PC-9 (cell line): ENCODE data around the gene CPEB2. TPM values are rescaled to one million over a fixed set of nuclear protein-coding genes. Genes with fewer than 3 reads are reported as not detected.

Experiments used
- BruUV-seq: library from RNA; stranded (reverse); fragments of 400-500 nt; replicated peaks from 2 replicates; lab custom pipeline; 2021; lab: Mats Ljungman, UMichigan
- CTCF ChIA-PET: fragments of 300-600 bp; sonication (Branson Sonifier 250); formaldehyde crosslinking; loops from one replicate; lab custom pipeline; 2022; ENCODE audit warnings: antibody characterized with exemption; lab: Charles Lee
- POLR2A ChIA-PET: fragments of 300-600 bp; sonication (Branson Sonifier 250); formaldehyde crosslinking; loops from one replicate; lab custom pipeline; 2022; ENCODE audit warnings: antibody characterized with exemption; ENCODE audit not compliant: unreplicated experiment; lab: Charles Lee
- DNase-seq, 2 experiments: peaks; one replicate each; pipeline versions ENCODE4 v3.0.0 to v3.0.0-alpha.2; 2015 to 2022; ENCODE audit warnings: mixed read lengths in 1 of 2
- H2AFZ ChIP-seq: fragments of 200-600 bp; sonication (generic); 2 replicates; pipeline ENCODE4 v1.8.1; 2017; ENCODE audit warnings: antibody characterized with exemption
- H3F3A ChIP-seq: fragments of 200-600 bp; sonication (generic); 2 replicates; pipeline ENCODE4 v1.8.1; 2017; ENCODE audit warnings: antibody characterized with exemption, mild to moderate bottlenecking, low read depth; ENCODE audit not compliant: insufficient read depth
- H3K27ac ChIP-seq: fragments of 200-600 bp; sonication (generic); 2 replicates; pipeline ENCODE4 v1.6.1; 2016; ENCODE audit warnings: mixed run types
- H3K27me3 ChIP-seq: fragments of 200-600 bp; sonication (generic); 2 replicates; pipeline ENCODE4 v1.6.1; 2016; ENCODE audit warnings: low read depth, mixed run types; ENCODE audit not compliant: insufficient read depth
- H3K36me3 ChIP-seq: fragments of 200-600 bp; sonication (generic); 2 replicates; pipeline ENCODE4 v1.6.1; 2016; ENCODE audit warnings: low read depth, mixed run types
- H3K4me1 ChIP-seq: fragments of 200-600 bp; sonication (generic); replicated peaks from 2 replicates; pipeline ENCODE4 v1.6.1; 2016; ENCODE audit warnings: mixed run types; ENCODE audit not compliant: insufficient read depth
- H3K4me2 ChIP-seq: fragments of 200-600 bp; sonication (generic); 2 replicates; pipeline ENCODE4 v1.6.1; 2017; ENCODE audit warnings: mixed run types
- H3K4me3 ChIP-seq: fragments of 200-600 bp; sonication (generic); 2 replicates; pipeline ENCODE4 v1.6.1; 2016; ENCODE audit warnings: mixed run types
- H3K79me2 ChIP-seq: fragments of 200-600 bp; sonication (generic); 2 replicates; pipeline ENCODE4 v1.6.1; 2017; ENCODE audit warnings: low read depth, mixed run types
- H3K9me2 ChIP-seq: fragments of 200-600 bp; sonication (generic); 2 replicates; pipeline ENCODE4 v1.8.1; 2017; ENCODE audit warnings: mild to moderate bottlenecking; ENCODE audit not compliant: insufficient read depth
- H3K9me3 ChIP-seq: fragments of 200-600 bp; sonication (generic); 2 replicates; pipeline ENCODE4 v1.8.1; 2016; ENCODE audit warnings: low read depth; ENCODE audit not compliant: insufficient read depth
- H4K20me1 ChIP-seq: fragments of 200-600 bp; sonication (generic); 2 replicates; pipeline ENCODE4 v1.8.1; 2017; ENCODE audit not compliant: insufficient read depth
- EZH2 ChIP-seq: fragments of 200-600 bp; sonication (generic); IDR thresholded peaks from 2 replicates; pipeline ENCODE4 v1.8.0; 2017; ENCODE audit warnings: antibody characterized with exemption, low read depth
- intact Hi-C: fragments of 100-400 bp; cut with micrococcal nuclease; formaldehyde crosslinking; loops from one replicate; pipeline ENCODE4 v1.10.0; 2022; ENCODE audit not compliant: unreplicated experiment
- total RNA-seq: library from RNA; stranded (reverse); gene quantifications from 2 replicates; pipeline ENCODE4 v1.2.3, GENCODE V29; 2021
- TF ChIP-seq, protein P1 (sequence below): fragments of 200-600 bp; sonication (generic); conservative IDR thresholded peaks from 2 replicates; pipeline ENCODE4 v1.6.1; 2017; ENCODE audit warnings: mixed run types, antibody characterized with exemption, mild to moderate bottlenecking, moderate library complexity

CPEB2 gene
- total RNA-seq, 1 experiment from 2014 or later: 9.4 TPM

GRCh38 chr4:15020502-15021286 lies 18.4 kb downstream of the CPEB2 start:
- no peaks in the 10 kb centered on the region for H3F3A ChIP-seq
- CTCF ChIA-PET: no interaction called here
- TF ChIP-seq, protein P1, sequence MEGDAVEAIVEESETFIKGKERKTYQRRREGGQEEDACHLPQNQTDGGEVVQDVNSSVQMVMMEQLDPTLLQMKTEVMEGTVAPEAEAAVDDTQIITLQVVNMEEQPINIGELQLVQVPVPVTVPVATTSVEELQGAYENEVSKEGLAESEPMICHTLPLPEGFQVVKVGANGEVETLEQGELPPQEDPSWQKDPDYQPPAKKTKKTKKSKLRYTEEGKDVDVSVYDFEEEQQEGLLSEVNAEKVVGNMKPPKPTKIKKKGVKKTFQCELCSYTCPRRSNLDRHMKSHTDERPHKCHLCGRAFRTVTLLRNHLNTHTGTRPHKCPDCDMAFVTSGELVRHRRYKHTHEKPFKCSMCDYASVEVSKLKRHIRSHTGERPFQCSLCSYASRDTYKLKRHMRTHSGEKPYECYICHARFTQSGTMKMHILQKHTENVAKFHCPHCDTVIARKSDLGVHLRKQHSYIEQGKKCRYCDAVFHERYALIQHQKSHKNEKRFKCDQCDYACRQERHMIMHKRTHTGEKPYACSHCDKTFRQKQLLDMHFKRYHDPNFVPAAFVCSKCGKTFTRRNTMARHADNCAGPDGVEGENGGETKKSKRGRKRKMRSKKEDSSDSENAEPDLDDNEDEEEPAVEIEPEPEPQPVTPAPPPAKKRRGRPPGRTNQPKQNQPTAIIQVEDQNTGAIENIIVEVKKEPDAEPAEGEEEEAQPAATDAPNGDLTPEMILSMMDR: no peak
- TF ChIP-seq EZH2: no peak
- no peaks in the 10 kb centered on the region for H3K79me2 ChIP-seq
- H3K9me2 ChIP-seq: no peaks in the 10 kb centered on the region; the same call in 1 of the 2 replicates
- H3K4me1 ChIP-seq: no peaks in the 10 kb centered on the region
- H3K4me2 ChIP-seq: no peak overlapping the region
- intact Hi-C loops: no loop called here
- no peak overlapping the region for H3K4me3 ChIP-seq
- no TSS peak for BruUV-seq
- H3K27me3 ChIP-seq: no peaks in the 10 kb centered on the region
- no peak overlapping the region for H3K27ac ChIP-seq
- 0 out of 2 replicates have a peak, but pooled peaks cover 3% of the 10 kb centered on the region for H3K36me3 ChIP-seq
- POLR2A ChIA-PET: no interaction called here
- DNase-seq: no peak
- H2AFZ ChIP-seq: no peak overlapping the region
- H4K20me1 ChIP-seq: no peaks in the 10 kb centered on the region
- H3K9me3 ChIP-seq: no peaks in the 10 kb centered on the region

DNA sequence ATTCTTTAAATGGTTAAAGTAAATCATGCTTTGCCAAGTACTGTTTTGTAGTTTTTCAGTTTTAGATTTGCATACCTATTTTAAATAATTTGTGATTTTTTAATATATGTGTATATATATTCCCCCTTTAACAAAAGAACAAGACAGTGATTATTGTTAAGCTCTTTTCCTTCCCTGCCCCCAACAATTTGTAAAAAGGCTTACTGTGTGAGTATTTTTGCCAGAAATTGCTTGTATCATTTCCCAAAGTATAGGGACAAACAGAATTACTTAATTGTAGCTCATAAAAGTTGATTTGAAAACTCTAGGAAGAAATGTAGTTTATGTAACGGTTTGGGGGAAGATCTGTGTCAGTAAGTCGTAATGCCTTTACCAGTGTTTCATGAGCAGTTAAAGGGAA lies 19.0 kb downstream of the CPEB2 start:
- Histone ChIP-seq H3F3A (no peaks in the 10 kb centered on the region), H3K9me3 (no peaks in the 10 kb centered on the region), H3K27ac (no peak overlapping the region), H3K27me3 (no peaks in the 10 kb centered on the region), H3K4me1 (no peaks in the 10 kb centered on the region), H3K79me2 (no peaks in the 10 kb centered on the region), H3K36me3 (0 out of 2 replicates have a peak, but pooled peaks cover 3% of the 10 kb centered on the region), H2AFZ (no peak overlapping the region), H3K4me2 (no peak overlapping the region), H3K9me2 (no peaks in the 10 kb centered on the region; the same call in 1 of the 2 replicates), H3K4me3 (no peak overlapping the region), H4K20me1 (no peaks in the 10 kb centered on the region)
- TF ChIP-seq, protein P1: no peak
- TF ChIP-seq EZH2: no peak
- ChIA-PET POLR2A (interaction anchor here (0.6 kb wide), 1 partner anchor 982 kb away, joined by 4 read pairs; no protein-coding TSS in a partner anchor), CTCF (no interaction called here)
- no peak for DNase-seq
- intact Hi-C loops: no loop called here
- BruUV-seq: no TSS peak

DNA sequence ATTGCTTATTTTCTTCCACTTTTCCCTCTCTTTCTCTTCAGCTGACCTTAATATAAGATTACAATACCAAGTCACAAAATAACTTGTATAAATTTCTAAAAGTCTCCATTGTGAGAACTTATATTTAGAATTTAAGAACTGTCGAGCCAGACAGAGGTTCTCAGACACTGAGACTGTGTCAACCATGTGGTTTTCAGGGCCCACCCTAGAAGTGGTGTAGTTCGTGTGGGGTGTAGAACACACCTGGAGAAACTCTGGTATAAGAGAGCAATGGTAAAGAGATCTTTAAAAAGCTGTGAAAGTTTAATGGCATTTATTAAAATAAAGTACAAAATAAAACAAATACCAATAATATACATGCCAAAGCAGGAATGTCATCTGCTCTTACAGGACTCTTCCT lies 19.7 kb downstream of the CPEB2 start:
- Histone ChIP-seq H2AFZ (no peak overlapping the region), H3K9me2 (no peaks in the 10 kb centered on the region; the same call in 1 of the 2 replicates), H3K36me3 (0 out of 2 replicates have a peak, but pooled peaks cover under 1% of the 10 kb centered on the region), H3K9me3 (no peaks in the 10 kb centered on the region), H4K20me1 (no peaks in the 10 kb centered on the region), H3K79me2 (no peaks in the 10 kb centered on the region), H3K27ac (no peak overlapping the region), H3K27me3 (no peaks in the 10 kb centered on the region), H3K4me1 (no peaks in the 10 kb centered on the region), H3K4me2 (no peak overlapping the region), H3K4me3 (no peak overlapping the region), H3F3A (no peaks in the 10 kb centered on the region)
- CTCF ChIA-PET: no interaction called here
- intact Hi-C loops: no loop called here
- DNase-seq: no peak
- TF ChIP-seq, protein P1: no peak
- TF ChIP-seq EZH2: no peak
- POLR2A ChIA-PET: interaction anchor here (0.6 kb wide), 1 partner anchor 983 kb away, joined by 4 read pairs; no protein-coding TSS in a partner anchor
- no TSS peak for BruUV-seq
